ENCODE results near the gene OR14A16.

OR14A16 gene

GRCh38 chr1:247769603-247770002 lies 54.3 kb downstream of the OR14A16 start:
- no peak for DNase-seq
